K562 (cell line): ENCODE measurements around the gene B3GAT3. TPM values are rescaled to one million over a fixed set of nuclear protein-coding genes. Genes with fewer than 3 reads are reported as not detected.

Source experiments
- BCOR ChIP-seq: fragments of 450-650 bp; IDR thresholded peaks from 2 replicates; pipeline ENCODE4 v1.6.1; 2016
- CBX5 ChIP-seq: IDR thresholded peaks from 2 replicates; pipeline ENCODE4 v1.6.1; 2014; ENCODE audit warnings: low read depth, borderline replicate concordance
- COPS2 ChIP-seq: fragments of 450-650 bp; conservative IDR thresholded peaks from 2 replicates; pipeline ENCODE4 v1.6.1; 2016; ENCODE audit warnings: mild to moderate bottlenecking, moderate library complexity
- ELK1 ChIP-seq: sonication (generic); formaldehyde crosslinking; IDR thresholded peaks from 2 replicates; pipeline ENCODE4 v1.8.1; 2022; ENCODE audit warnings: missing genetic modification reagents
- HMGXB4 ChIP-seq: sonication (generic); formaldehyde crosslinking; IDR thresholded peaks from 2 replicates; pipeline ENCODE4 v1.8.1; 2023; ENCODE audit warnings: mild to moderate bottlenecking, missing genetic modification reagents
- NFATC3 ChIP-seq: fragments of 450-650 bp; IDR thresholded peaks from 2 replicates; pipeline ENCODE4 v1.6.1; 2017; ENCODE audit warnings: mild to moderate bottlenecking
- PHF20 ChIP-seq: fragments of 450-650 bp; IDR thresholded peaks from 2 replicates; pipeline ENCODE4 v1.6.1; 2018; ENCODE audit not compliant: partially characterized antibody
- PRDM10 ChIP-seq: fragments of 450-650 bp; IDR thresholded peaks from 2 replicates; pipeline ENCODE4 v1.6.1; 2018; ENCODE audit not compliant: partially characterized antibody
- RBBP5 ChIP-seq: fragments of 200-600 bp; sonication (generic); IDR thresholded peaks from 2 replicates; pipeline ENCODE4 v1.6.1; 2012; ENCODE audit warnings: borderline replicate concordance, mild to moderate bottlenecking, low read length, control low read depth, inconsistent platforms; ENCODE audit not compliant: insufficient read depth, poor library complexity, severe bottlenecking
- ZFP36 ChIP-seq: fragments of 150-350 bp; IDR thresholded peaks from 2 replicates; pipeline ENCODE4 v1.6.1; 2018; ENCODE audit warnings: low read length, low read depth; ENCODE audit not compliant: partially characterized antibody
- ZKSCAN3 ChIP-seq: fragments of 250-450 bp; sonication (Bioruptor Pico); IDR thresholded peaks from 2 replicates; pipeline ENCODE4 v1.4.0; 2020
- ZNF717 ChIP-seq: fragments of 250-450 bp; sonication (Bioruptor Pico); IDR thresholded peaks from 2 replicates; pipeline ENCODE4 v1.5.0; 2021
- ZNF77 ChIP-seq: fragments of 250-450 bp; sonication (Bioruptor Pico); IDR thresholded peaks from 2 replicates; pipeline ENCODE4 v1.5.0; 2020
- polyA plus RNA-seq, 8 experiments: library from polyadenylated mRNA; depleted of rRNA in 4 of 8; stranded (reverse) in 5 of 8; unstranded in 3 of 8; fragments of >200 nt; fragmentation: Nextera tagmentation in 2 of 8; fragmentation: Illumina TruSeq in 1 of 8; extraction: Ambion mirVana in 2 of 8; extraction: Trizol in 1 of 8; gene quantifications; 2 replicates each; pipeline versions ENCODE4 v1.2.1 to v1.2.3, GENCODE V29; 2011 to 2014; ENCODE audit warnings: inconsistent platforms in 1 of 8, missing spikeins in 1 of 8
- total RNA-seq, 7 experiments: library from RNA; depleted of rRNA in 6 of 7; stranded (reverse); fragments of >200 nt in 6 of 7; fragmentation: Illumina TruSeq in 2 of 7; extraction: Trizol in 2 of 7; gene quantifications; 2 replicates each; pipeline versions ENCODE4 v1.2.1 to v1.2.3, GENCODE V29; 2011 to 2021; ENCODE audit warnings: low replicate concordance in 1 of 7
- TF ChIP-seq, protein P1 (sequence below): fragments of 200-800 bp; sonication (Bioruptor generic); IDR thresholded peaks from 2 replicates; pipeline ENCODE4 v1.6.1; 2016; ENCODE audit warnings: missing genetic modification characterization, missing compliant biosample characterization
- TF ChIP-seq, protein P2 (sequence below): IDR thresholded peaks from 2 replicates; pipeline ENCODE4 v1.6.1; 2014; ENCODE audit warnings: antibody characterized with exemption

B3GAT3 gene
- total and polyA plus RNA-seq, 9 of the 15 experiments (the other 6 are each of a cell fraction or from before 2014, with no cell fraction given) = 0.30 to 64.0 (median 21.4) TPM

- TF ChIP-seq ZKSCAN3 (no peak), ZNF717 (CRISPR knock-in tag) (no peak), BCOR (peak; percentile 24), PRDM10 (peak; percentile 60), COPS2 (no peak), RBBP5 (peak; percentile 86), ZNF77 (CRISPR knock-in tag) (no peak), ZFP36 (peak; percentile 42), CBX5 (peak; percentile 10; the same call in 1 of the 2 replicates), NFATC3 (peak; percentile 84; the same call in 1 of the 2 replicates), PHF20 (peak; percentile 96), HMGXB4 (CRISPR knock-in tag) (no peak), ELK1 (no peak)
- TF ChIP-seq, protein P1, sequence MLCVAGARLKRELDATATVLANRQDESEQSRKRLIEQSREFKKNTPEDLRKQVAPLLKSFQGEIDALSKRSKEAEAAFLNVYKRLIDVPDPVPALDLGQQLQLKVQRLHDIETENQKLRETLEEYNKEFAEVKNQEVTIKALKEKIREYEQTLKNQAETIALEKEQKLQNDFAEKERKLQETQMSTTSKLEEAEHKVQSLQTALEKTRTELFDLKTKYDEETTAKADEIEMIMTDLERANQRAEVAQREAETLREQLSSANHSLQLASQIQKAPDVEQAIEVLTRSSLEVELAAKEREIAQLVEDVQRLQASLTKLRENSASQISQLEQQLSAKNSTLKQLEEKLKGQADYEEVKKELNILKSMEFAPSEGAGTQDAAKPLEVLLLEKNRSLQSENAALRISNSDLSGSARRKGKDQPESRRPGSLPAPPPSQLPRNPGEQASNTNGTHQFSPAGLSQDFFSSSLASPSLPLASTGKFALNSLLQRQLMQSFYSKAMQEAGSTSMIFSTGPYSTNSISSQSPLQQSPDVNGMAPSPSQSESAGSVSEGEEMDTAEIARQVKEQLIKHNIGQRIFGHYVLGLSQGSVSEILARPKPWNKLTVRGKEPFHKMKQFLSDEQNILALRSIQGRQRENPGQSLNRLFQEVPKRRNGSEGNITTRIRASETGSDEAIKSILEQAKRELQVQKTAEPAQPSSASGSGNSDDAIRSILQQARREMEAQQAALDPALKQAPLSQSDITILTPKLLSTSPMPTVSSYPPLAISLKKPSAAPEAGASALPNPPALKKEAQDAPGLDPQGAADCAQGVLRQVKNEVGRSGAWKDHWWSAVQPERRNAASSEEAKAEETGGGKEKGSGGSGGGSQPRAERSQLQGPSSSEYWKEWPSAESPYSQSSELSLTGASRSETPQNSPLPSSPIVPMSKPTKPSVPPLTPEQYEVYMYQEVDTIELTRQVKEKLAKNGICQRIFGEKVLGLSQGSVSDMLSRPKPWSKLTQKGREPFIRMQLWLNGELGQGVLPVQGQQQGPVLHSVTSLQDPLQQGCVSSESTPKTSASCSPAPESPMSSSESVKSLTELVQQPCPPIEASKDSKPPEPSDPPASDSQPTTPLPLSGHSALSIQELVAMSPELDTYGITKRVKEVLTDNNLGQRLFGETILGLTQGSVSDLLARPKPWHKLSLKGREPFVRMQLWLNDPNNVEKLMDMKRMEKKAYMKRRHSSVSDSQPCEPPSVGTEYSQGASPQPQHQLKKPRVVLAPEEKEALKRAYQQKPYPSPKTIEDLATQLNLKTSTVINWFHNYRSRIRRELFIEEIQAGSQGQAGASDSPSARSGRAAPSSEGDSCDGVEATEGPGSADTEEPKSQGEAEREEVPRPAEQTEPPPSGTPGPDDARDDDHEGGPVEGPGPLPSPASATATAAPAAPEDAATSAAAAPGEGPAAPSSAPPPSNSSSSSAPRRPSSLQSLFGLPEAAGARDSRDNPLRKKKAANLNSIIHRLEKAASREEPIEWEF (CRISPR knock-in tag) = 0 out of 2 replicates have a peak, but pooled peaks have one; percentile 51
- TF ChIP-seq, protein P2, sequence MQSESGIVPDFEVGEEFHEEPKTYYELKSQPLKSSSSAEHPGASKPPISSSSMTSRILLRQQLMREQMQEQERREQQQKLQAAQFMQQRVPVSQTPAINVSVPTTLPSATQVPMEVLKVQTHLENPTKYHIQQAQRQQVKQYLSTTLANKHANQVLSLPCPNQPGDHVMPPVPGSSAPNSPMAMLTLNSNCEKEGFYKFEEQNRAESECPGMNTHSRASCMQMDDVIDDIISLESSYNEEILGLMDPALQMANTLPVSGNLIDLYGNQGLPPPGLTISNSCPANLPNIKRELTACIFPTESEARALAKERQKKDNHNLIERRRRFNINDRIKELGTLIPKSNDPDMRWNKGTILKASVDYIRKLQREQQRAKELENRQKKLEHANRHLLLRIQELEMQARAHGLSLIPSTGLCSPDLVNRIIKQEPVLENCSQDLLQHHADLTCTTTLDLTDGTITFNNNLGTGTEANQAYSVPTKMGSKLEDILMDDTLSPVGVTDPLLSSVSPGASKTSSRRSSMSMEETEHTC = no peak
These were observed 30.2 kb downstream of the B3GAT3 start, which contains the start of gene TUT1 (continued) for GRCh38 chr11:62591448-62592145.
